Keratinocyte (primary cell): ENCODE data around the gene CAPN2. TPM values are rescaled to one million over a fixed set of nuclear protein-coding genes. Genes with fewer than 3 reads are reported as not detected.

Experiments
- DNase-seq: peaks from one replicate; pipeline ENCODE4 v3.0.0-alpha.2; 2011; ENCODE audit warnings: low read depth, missing footprints, low spot score
- FAIRE-seq: peaks from 2 replicates; lab custom pipeline; 2011; peaks lifted over from hg19 to GRCh38; lab: Jason Lieb, UNC
- H2AFZ ChIP-seq: 2 replicates; pipeline ENCODE4 v1.6.0; 2012; ENCODE audit warnings: low read length, control low read depth, inconsistent platforms; ENCODE audit not compliant: control insufficient read depth
- H3K27ac ChIP-seq: 2 replicates; pipeline ENCODE4 v1.5.1; 2011; ENCODE audit warnings: low read length; ENCODE audit not compliant: control insufficient read depth, insufficient read depth
- H3K27me3 ChIP-seq: 3 replicates; pipeline ENCODE4 v1.6.0; 2011; ENCODE audit warnings: low read length; ENCODE audit not compliant: control insufficient read depth, insufficient read depth; ENCODE audit errors: extremely low read depth
- H3K36me3 ChIP-seq, 2 experiments: 2 replicates in 1 of 2; 3 replicates in 1 of 2; pipeline ENCODE4 v1.5.1; 2011; ENCODE audit warnings: low read length in 2 of 2, mild to moderate bottlenecking in 1 of 2; ENCODE audit not compliant: control insufficient read depth in 2 of 2, insufficient read depth in 2 of 2; ENCODE audit errors: extremely low read depth in 1 of 2
- H3K4me1 ChIP-seq: 3 replicates; pipeline ENCODE4 v1.5.1; 2011; ENCODE audit warnings: low read length; ENCODE audit not compliant: control insufficient read depth, insufficient read depth; ENCODE audit errors: extremely low read depth
- H3K4me2 ChIP-seq: 3 replicates; pipeline ENCODE4 v1.6.0; 2011; ENCODE audit warnings: low read depth, low read length; ENCODE audit not compliant: control insufficient read depth, insufficient read depth; ENCODE audit errors: extremely low read depth
- H3K4me3 ChIP-seq, 3 experiments: fragments of 200-600 bp in 1 of 3; sonication (generic) in 1 of 3; 2 replicates in 2 of 3; 3 replicates in 1 of 3; pipeline ENCODE4 v1.5.1; 2011 to 2016; ENCODE audit warnings: low read length in 3 of 3, mild to moderate bottlenecking in 3 of 3, control low read depth in 2 of 3, inconsistent platforms in 1 of 3, low read depth in 1 of 3, mixed read lengths in 1 of 3, mixed run types in 1 of 3, moderate library complexity in 1 of 3; ENCODE audit not compliant: control insufficient read depth in 2 of 3, insufficient read depth in 2 of 3; ENCODE audit errors: extremely low read depth in 1 of 3
- H3K79me2 ChIP-seq: 2 replicates; pipeline ENCODE4 v1.6.0; 2012; ENCODE audit warnings: low read length; ENCODE audit not compliant: control insufficient read depth, insufficient read depth
- H3K9ac ChIP-seq: 3 replicates; pipeline ENCODE4 v1.6.0; 2011; ENCODE audit warnings: low read length; ENCODE audit not compliant: control insufficient read depth, insufficient read depth; ENCODE audit errors: extremely low read depth
- H3K9me1 ChIP-seq: 3 replicates; pipeline ENCODE4 v1.6.0; 2011; ENCODE audit warnings: low read length; ENCODE audit not compliant: control insufficient read depth, insufficient read depth; ENCODE audit errors: extremely low read depth
- H3K9me3 ChIP-seq: 2 replicates; pipeline ENCODE4 v1.5.1; 2012; ENCODE audit warnings: low read depth, low read length; ENCODE audit not compliant: control insufficient read depth
- H4K20me1 ChIP-seq: 3 replicates; pipeline ENCODE4 v1.6.0; 2011; ENCODE audit warnings: low read length; ENCODE audit not compliant: control insufficient read depth, insufficient read depth; ENCODE audit errors: extremely low read depth
- EZH2 ChIP-seq: IDR thresholded peaks from one replicate; pipeline ENCODE4 v1.6.1; 2012; ENCODE audit warnings: inconsistent platforms, mild to moderate bottlenecking, low read length, moderate library complexity
- dilution Hi-C: fragments of 300-500 bp; cut with MboI; formaldehyde crosslinking; loops from one replicate; pipeline ENCODE4 v1.7.0; 2020; ENCODE audit warnings: low sequenced_read_pairs; ENCODE audit not compliant: extremely low pct_ligation_motif_present
- polyA plus RNA-seq, 5 experiments: library from polyadenylated mRNA; depleted of rRNA in 3 of 5; stranded (reverse) in 3 of 5; stranded (forward) in 1 of 5; unstranded in 1 of 5; fragments of >200 nt; gene quantifications; 1 replicate in 1 of 5; 2 replicates in 3 of 5; 3 replicates in 1 of 5; pipeline versions ENCODE4 v1.2.1 to v1.2.3, GENCODE V29; 2011 to 2012; ENCODE audit warnings: missing spikeins in 2 of 5, low read depth in 1 of 5, low replicate concordance in 1 of 5
- TF ChIP-seq, protein P1 (sequence below), 3 experiments: IDR thresholded peaks in 1 of 3; conservative IDR thresholded peaks in 1 of 3; optimal IDR thresholded peaks in 1 of 3; 2 replicates in 2 of 3; 3 replicates in 1 of 3; pipeline versions ENCODE3 to v1.5.1; 2011; ENCODE audit warnings: low read length in 3 of 3, mild to moderate bottlenecking in 3 of 3, moderate library complexity in 2 of 3, control low read depth in 1 of 3, inconsistent platforms in 1 of 3; ENCODE audit not compliant: insufficient read depth in 2 of 3; ENCODE audit errors: extremely low read depth in 1 of 3

The CAPN2 gene
- polyA plus RNA-seq, 1 donor (not counting 4 experiments of a cell fraction or from before 2014, with no cell fraction given) = 366 TPM

DNA sequence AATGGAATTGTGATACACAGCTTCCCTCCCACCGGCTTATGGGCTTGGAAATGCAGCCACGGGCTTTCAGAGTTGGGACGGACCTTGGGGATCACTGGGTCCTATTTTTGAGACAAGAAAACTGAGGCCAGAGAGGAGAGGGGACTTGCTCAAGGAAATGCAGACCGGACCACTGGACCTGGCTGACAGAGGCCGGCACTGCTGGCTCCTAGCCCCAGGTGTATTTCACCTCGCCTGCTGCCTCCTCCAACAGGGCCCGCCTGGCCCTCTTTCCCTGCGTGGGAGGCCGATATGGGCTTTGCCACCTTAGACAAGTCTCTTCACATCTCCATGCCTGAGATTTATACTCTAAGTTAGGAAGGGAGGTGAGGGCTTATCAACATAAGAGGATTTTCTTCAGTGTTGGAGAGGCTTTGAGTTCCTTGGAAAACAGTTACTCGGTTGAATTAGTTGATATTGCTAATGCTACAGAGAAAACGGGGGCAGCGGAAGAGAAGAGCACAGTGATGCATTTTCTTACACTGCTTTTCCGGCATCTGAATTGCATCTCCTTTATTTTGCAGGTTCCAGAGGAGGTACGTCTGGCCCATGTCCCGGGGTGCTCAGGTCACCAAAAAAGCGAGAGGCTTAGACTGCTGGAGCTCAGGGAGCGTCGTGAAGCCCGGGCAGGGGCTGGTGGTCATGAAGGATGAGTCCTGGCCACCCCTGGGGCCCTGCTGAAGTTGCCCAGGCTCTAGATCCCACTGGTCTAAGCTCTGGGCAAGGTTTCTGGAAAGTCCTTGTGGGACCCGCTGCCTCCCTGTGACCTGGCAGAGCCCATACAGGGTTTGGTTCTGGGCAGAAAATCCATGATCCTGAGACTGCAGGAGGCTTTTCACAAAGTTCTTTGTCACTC, 44.7 kb downstream of the CAPN2 start:
- DNase-seq (no peak), FAIRE-seq (no peak)
- Histone ChIP-seq H3K27ac (no peak overlapping the region), H3K9me1 (no peaks in the 10 kb centered on the region), H3K36me3 (peaks cover 76 to 77% of the 10 kb centered on the region in 2 experiments), H2AFZ (no peak overlapping the region), H3K4me1 (no peaks in the 10 kb centered on the region), H3K9ac (no peak overlapping the region), H4K20me1 (no peaks in the 10 kb centered on the region), H3K79me2 (peaks cover 4% of the 10 kb centered on the region), H3K9me3 (no peaks in the 10 kb centered on the region), H3K4me3 (no peak overlapping the region), H3K4me2 (no peak overlapping the region), H3K27me3 (no peaks in the 10 kb centered on the region)
- dilution Hi-C loops = no loop called here
- TF ChIP-seq EZH2 = no peak
- TF ChIP-seq, protein P1, sequence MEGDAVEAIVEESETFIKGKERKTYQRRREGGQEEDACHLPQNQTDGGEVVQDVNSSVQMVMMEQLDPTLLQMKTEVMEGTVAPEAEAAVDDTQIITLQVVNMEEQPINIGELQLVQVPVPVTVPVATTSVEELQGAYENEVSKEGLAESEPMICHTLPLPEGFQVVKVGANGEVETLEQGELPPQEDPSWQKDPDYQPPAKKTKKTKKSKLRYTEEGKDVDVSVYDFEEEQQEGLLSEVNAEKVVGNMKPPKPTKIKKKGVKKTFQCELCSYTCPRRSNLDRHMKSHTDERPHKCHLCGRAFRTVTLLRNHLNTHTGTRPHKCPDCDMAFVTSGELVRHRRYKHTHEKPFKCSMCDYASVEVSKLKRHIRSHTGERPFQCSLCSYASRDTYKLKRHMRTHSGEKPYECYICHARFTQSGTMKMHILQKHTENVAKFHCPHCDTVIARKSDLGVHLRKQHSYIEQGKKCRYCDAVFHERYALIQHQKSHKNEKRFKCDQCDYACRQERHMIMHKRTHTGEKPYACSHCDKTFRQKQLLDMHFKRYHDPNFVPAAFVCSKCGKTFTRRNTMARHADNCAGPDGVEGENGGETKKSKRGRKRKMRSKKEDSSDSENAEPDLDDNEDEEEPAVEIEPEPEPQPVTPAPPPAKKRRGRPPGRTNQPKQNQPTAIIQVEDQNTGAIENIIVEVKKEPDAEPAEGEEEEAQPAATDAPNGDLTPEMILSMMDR (optimal IDR thresholded peaks at IDR 0.05 in 1 of 3, IDR thresholded peaks at IDR 0.05 in 1 of 3, conservative IDR thresholded peaks at IDR 0.05 in 1 of 3; ENCODE audit: extremely low read depth in 1 of 3, insufficient read depth in 2 of 3, low read length in 3 of 3) = no peak

DNA sequence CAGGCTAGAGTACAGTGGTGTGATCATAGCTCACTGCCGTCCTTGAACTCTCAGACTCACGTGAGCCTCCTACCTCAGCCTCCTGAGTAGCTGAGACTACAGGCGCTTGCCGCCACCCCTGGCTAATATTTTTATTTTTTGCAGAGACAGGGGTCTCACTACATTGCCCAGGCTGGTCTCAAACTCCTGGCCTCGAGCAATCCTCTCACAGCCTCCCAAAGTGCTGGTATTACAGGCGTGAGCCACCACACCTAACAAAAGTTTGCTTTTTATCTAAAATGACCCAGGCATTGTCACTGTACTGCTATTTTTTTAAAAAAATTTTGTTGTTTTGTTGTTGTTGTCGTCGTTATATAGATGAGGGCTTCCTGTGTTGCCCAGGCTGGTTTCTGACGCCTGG, 46.4 kb downstream of the CAPN2 start:
- no peaks in the 10 kb centered on the region for H3K9me3 ChIP-seq
- H3K9ac ChIP-seq = no peak overlapping the region
- no peak overlapping the region for H3K4me3 ChIP-seq
- FAIRE-seq = no peak
- H3K79me2 ChIP-seq = peaks cover 2% of the 10 kb centered on the region
- H4K20me1 ChIP-seq = no peaks in the 10 kb centered on the region
- H3K4me1 ChIP-seq = no peaks in the 10 kb centered on the region
- no peak overlapping the region for H2AFZ ChIP-seq
- TF ChIP-seq, protein P1 (optimal IDR thresholded peaks at IDR 0.05 in 1 of 3, IDR thresholded peaks at IDR 0.05 in 1 of 3, conservative IDR thresholded peaks at IDR 0.05 in 1 of 3; ENCODE audit: extremely low read depth in 1 of 3, insufficient read depth in 2 of 3, low read length in 3 of 3) = no peak
- TF ChIP-seq EZH2 = no peak
- H3K27ac ChIP-seq = no peak overlapping the region
- H3K4me2 ChIP-seq = no peak overlapping the region
- dilution Hi-C loops = no loop called here
- H3K36me3 ChIP-seq = peaks cover 74 to 75% of the 10 kb centered on the region in 2 experiments
- no peak for DNase-seq
- no peaks in the 10 kb centered on the region for H3K9me1 ChIP-seq
- no peaks in the 10 kb centered on the region for H3K27me3 ChIP-seq
